ENCODE data around the gene RBCK1.
"Not testable (repeated sequence)": the region's sequence is repeated elsewhere in the genome, so short reads cannot be mapped to it uniquely, and the experiment has no call there.

The RBCK1 gene

DNA sequence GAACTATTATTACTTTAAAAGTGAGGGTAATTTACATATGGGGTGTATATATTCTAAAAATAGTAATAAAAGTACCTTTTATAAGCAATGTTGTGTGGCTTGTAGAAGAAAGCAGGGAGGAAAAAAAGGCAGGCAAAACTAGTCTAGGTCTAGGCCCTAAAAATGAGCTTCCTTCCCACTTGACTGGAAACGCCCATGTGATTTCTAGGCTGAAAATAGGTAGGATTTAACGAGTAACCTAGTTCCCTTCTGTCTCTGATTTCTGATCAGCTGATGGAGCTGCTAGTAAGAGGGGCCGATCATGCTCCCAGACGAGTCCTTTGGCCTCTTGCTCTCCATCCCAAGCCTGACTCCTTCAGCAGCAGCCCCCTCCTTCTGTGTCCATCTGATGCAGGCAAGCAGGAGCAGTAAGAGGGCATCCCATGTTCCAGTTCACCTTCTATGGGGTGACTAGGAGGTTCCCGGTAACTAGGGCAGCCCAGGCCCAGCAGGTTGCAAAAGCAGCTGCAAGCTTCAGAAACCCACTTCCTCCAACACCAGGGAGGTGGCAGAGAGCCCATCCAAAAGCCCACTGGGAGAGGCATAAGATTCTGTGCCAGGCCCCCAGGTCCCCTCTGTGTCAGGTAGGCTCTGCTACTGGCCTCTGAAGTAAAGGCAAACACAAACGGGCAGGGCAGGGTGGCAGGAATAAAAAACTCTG, 29.8 kb downstream of the RBCK1 start:
- no peak for DNase-seq (ENCODE audit: low read depth)

DNA sequence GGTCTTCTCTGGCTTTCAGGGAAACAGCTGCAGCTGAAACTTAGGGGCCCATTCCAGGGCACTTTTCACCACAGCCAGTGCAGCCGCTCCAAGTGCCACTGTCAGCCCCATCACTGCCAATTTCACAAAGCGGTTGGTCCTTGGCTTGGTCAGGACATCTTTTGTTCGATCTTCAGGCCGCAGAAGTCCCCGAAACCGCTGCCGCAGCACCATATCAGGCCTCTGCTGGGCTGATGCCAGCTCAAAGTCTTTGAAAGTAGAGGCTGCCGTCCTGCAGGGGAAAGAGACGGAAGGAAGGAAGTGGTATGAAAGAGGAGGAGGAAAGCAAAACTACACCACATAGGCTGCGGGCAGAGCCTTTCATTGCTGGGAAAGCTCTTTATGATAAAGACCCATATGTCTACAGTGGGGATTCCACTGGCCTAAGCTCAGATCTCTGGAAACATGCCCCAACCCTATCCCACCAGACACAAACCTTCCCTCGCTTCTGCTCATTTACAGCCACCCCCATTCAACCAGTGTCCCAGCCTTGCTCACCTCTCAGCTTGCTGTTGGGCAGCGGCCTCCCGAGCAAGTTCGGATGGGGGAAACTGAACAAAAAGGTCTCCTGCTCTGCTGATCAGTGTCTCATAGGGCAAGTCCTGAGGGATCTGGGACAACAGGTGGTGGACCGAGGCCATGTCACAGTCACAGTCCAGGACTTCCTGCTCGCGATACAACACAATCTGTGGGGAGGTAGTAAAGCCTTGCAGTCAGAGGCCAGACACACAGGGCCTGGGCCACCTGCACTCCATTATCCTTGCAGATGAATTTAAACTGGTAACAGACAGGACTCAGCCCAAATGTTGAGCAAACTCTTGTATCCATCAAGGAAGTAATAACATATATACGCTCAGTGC, 30.7 kb downstream of the RBCK1 start:
- DNase-seq (ENCODE audit: low read depth): no peak

GRCh38 chr20:440148-440547, 32.0 kb downstream of the RBCK1 start:
- DNase-seq (ENCODE audit: low read depth): no peak

DNA sequence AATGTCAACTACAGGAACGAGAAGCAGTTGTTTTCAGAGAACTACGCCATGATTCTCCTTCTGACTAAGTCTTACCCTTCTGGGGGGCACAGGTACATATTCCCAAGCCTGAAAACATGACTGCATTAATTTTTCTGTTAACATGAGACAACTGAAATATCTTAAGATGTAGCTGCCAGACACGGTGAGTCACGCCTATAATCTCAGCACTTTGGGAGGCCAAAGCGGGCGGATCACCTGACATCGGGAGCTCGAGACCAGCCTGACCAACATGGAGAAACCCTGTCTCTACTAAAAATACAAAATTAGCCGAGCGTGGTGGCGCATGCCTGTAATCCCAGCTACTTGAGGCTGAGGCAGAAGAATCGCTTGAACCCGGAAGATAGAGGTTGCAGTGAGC, 32.5 kb downstream of the RBCK1 start:
- DNase-seq (ENCODE audit: low read depth): no peak

DNA sequence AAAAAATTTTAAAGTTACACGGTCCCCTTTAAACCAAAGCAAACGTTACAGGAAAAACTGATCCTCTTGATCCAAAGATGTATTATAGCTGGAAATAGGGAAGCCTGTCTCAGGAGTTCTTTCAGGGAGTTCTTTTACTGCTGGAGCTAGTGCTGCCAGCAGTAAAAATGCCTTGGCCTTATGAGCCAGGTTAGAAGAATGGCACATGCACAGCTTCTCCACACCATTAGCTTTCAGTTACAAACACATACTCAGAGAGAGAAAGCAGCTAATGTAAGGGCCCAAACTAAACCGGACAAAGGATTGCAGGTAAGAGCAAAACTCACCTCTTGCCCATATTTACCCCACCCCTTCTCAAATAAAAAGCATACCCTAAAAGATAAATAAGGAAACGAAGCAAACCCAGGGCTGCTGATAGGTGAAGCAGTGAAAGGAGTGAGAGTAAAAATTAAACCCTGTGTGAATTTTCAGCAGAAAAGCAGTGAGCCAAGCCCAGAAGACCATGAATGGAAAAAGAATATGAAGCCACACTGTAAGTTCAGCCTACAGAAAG, 35.2 kb downstream of the RBCK1 start:
- DNase-seq (ENCODE audit: low read depth): no peak

DNA sequence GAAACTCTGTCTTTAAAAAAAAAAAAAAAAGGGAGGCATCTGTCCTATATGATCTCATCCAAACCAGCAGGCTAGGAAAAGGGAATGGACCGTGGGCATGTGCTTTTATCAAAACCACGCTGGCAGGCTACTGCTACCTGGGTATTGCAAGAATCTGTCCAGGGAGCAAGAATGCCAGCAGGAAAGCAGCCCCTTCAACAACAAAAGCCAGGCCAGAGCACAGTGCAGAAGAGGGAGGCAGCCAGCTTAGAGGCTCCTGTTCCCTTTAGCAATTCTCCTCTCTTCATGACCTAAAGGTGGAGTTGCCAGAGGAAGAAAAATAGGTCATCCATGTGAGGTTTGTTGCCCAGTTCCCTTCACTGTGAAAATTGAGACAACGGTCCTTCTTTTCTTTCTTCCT, 36.0 kb downstream of the RBCK1 start:
- no peak for DNase-seq (ENCODE audit: low read depth)

DNA sequence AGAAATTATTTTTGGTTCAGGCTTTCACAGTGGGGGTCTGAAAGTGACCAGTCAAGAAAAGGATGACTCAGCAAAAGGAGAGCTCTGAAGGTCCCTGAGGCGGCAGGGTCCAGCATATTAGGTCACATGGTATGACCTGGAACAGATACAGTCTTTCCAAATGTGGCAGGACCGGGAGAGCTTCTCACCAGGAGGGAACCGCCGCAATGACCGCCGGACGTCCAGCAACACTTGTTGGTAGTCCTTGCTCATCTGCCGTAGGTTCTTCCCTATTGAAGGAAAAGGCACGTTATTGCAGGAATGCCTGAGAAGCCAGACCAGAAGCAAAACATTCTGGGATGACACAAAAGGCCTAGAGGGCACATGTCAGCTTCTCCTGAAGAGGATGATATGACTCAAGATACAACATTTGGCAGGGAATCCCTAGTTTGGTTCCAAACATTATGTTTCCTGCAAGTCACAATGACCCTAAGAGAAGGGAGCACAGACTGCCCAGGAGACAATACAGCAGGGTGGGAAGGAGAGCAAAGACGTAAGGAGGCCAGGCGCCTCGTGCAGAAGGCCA, 36.8 kb downstream of the RBCK1 start:
- DNase-seq (ENCODE audit: low read depth): no peak

GRCh38 chr20:445514-446336, 37.6 kb downstream of the RBCK1 start:
- no peak for DNase-seq (ENCODE audit: low read depth)

DNA sequence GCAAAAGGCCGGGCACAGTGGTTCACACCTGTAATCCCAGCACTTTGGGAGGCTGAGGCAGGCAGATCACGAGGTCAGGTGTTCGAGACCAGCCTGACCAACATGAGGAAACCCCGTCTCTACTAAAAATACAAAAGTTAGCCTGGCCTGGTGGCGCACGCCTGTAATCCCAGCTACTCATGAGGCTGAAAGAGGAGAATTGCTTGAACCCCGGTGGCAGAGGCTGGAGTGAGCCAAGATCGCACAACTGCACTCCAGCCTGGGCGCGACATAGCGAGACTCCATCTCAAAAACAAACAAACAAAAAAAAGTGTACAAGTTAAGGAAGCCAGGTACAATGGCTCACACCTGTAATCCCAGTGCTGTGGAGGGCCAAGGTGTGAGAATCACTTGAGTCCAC, 43.9 kb downstream of the RBCK1 start:
- not testable (repeated sequence) for DNase-seq (ENCODE audit: low read depth)

DNA sequence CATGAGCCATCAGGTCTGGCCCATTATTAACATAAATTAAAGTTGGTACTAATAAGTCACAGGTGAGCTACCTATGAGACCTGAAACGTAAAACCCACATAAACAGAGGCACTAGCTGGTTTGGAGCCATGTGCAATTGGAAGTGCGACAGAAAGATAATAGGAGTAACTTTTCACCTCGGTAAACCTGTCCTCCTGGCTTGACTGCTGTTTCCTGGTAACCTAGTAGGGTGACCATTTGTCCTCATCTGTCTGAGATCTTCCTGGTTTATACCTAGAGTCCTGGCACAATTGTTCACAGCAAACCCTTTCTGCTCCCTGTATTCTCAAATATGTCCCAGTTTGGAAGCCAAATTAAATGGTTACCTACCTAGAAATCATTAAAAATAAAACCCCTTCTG, 46.9 kb downstream of the RBCK1 start:
- DNase-seq (ENCODE audit: low read depth): no peak

DNA sequence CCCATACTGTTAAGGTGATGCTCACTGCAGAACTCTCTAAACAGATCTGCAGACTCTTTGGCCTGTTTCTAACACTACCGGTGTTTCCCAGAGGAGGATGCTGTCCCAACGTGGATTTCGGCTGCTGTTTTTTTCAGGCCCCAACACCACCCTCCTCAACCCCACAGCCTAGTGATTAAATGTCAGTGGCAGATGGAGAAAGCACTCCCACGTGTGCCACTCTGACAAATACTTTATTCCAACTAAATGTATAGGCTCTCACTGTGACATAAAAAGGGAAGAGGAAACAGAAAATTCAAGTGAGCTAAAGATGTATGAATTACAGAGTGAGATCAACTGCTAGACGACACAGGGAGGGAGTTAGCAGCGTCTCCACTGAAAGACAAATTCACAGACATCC, 50.7 kb downstream of the RBCK1 start:
- no peak for DNase-seq (ENCODE audit: low read depth)

DNA sequence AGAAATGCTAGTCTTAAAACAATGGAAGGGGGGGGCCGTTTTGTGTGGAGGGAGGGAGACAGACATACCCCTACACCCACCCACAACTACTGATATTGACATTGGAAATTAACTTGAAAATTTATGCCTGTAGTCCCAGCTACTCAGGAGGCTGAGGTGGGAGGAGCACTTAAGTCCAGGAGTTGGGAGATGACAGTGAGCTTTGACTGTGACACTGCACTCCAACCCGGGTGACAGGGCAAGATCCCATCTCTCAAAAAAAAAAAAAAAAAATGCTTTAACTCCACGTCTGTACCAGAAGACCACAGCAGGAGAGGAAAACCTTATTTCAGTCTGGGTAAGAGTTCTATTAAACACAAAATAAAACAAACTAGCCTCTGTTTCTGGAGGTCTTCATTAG, 52.1 kb downstream of the RBCK1 start:
- no peak for DNase-seq (ENCODE audit: low read depth)

DNA sequence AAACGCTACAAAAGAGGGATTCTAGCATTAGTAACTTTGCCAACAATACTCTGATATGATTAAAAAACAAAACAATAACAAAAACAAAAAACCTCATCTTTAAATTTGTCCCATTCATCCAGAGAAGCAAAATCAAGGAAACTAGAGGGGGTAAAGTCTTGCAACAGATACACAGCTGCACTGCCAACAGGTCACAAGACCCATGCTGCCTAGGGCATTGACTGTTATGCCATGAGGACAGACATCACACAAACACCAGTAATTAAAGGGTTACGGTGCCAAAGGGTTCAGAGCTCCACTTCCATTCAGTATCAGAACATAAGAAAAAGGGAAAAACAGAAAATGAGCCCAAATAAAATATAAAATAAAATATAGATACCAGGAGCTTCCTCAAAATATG, 52.6 kb downstream of the RBCK1 start:
- DNase-seq (ENCODE audit: low read depth): no peak

GRCh38 chr20:461254-462198, 53.4 kb downstream of the RBCK1 start:
- no peak for DNase-seq (ENCODE audit: low read depth)

GRCh38 chr20:462199-462991, 54.3 kb downstream of the RBCK1 start, which contains the start of gene TBC1D20:
Gene TBC1D20 (minus strand): TSS chr20:462533. CDS start chr20:462405, 128 bp downstream.
- DNase-seq (ENCODE audit: low read depth): peak; percentile 76

GRCh38 chr20:467755-468154, 59.7 kb downstream of the RBCK1 start:
- no peak for DNase-seq (ENCODE audit: low read depth)

DNA sequence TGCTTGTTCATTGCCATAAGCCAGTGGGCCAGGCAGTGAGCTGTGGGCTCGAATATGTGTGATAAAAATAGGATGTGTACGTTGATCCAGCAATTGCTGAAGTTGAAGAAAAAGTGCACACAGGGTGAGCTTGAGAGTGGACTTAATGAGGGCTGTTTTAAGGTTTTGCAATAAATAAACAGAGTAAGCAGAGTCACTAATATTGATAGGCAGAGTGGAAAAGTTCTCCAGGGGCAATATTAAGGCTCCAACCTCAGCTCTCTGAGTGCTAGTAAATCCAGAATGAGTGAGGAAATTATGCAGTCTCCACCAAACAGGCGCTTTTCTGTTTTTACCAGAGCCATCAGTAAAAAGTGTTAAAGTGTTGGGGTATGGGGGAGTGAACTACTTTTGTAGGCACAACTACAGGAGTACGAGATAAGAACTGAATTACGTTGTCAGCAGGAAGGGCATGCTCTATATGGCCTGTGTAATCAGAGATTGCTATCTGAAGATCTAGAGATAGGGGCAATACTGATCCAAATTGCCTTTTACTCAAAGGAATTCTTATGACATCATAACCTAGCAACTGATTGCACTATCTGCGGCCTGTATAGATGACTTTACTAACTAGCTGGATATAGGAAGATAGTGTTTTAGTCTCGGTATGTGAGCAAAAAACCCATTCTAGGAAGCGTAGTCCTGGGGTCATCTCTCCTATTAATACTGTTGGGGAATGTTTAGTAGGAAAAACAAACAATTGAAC, 61.8 kb downstream of the RBCK1 start:
- no peak for DNase-seq (ENCODE audit: low read depth)

DNA sequence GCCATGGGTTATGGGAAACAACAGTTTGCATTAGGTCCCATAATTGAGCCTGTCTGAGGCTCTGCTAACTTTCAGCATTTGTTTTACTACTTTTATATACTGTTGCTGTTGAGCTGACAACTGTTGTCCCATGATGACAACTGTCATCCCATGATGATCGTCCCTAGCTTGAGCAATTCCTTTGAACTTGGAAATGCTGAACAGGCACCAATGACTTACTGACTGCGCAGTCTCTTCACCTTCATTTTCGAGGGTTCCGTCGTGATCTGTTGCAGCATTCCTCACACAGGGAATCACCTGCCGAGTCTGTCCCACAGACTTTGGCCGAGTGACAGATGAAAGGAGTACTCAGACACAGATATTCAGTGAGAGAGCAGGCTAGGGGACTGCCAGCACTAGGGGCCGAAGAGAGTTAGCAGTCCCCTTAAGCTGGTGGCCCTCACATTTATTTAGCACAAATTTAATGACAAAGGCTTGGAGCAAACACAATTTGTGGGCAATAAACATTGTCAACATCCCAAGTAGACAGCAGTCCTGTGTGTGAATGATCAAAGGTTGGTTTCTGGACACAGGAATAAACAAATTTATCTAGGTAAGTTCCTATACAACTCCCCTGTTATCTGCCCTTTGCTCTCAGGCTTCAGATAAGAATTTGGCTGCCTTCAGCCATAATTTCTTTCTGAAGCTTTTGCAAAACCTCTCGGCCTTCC, 64.2 kb downstream of the RBCK1 start:
- no peak for DNase-seq (ENCODE audit: low read depth)
